ENCODE measurements around the gene GPR157. TPM values are rescaled to one million over a fixed set of nuclear protein-coding genes. Genes with fewer than 3 reads are reported as not detected.

Gene GPR157
- total RNA-seq, result 10 to 100 TPM in 1 of 4 donors, 1 to 10 TPM in 2, under 1 TPM in 1; 0.59 to 10.7 (median 2.2) TPM

- H3K36me3 ChIP-seq, result no peaks in the 10 kb centered on the region
These were observed at the start of gene GPR157 for GRCh38 chr1:9128520-9129265. TSS of gene GPR157 (minus strand) at chr1:9129102. CDS start at chr1:9129027, 75 bp downstream.

DNA sequence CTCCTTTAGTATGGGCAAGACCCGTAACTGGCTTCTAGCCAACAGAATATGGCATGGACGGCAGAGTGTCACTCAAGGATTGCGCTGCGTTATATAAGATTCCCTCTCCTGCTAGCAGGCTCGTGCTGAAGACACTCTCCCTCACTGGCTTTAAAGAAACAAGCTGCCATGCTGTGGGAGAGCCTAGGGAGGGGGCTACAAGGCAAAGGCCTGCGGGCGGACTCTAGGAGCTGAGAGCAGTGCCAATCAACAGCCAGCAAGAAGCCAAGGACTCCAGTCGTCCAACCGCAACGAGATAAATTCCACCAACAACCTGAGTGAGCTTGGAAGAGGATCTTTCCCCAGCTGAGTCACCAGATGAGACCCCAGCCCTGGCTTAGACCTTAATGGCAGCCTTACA is 45.9 kb upstream of the GPR157 start:
- Histone ChIP-seq H3K9me3 (no peaks in the 10 kb centered on the region), H3K27me3 (no peaks in the 10 kb centered on the region), H3K4me1 (no peaks in the 10 kb centered on the region), H3K4me3 (no peak overlapping the region), H3K36me3 (no peaks in the 10 kb centered on the region), H3K27ac (no peak overlapping the region)
- intact Hi-C loops (cut with DNase I; ENCODE audit: low total_unique reads), result no loop called here
- TF ChIP-seq, protein P1, sequence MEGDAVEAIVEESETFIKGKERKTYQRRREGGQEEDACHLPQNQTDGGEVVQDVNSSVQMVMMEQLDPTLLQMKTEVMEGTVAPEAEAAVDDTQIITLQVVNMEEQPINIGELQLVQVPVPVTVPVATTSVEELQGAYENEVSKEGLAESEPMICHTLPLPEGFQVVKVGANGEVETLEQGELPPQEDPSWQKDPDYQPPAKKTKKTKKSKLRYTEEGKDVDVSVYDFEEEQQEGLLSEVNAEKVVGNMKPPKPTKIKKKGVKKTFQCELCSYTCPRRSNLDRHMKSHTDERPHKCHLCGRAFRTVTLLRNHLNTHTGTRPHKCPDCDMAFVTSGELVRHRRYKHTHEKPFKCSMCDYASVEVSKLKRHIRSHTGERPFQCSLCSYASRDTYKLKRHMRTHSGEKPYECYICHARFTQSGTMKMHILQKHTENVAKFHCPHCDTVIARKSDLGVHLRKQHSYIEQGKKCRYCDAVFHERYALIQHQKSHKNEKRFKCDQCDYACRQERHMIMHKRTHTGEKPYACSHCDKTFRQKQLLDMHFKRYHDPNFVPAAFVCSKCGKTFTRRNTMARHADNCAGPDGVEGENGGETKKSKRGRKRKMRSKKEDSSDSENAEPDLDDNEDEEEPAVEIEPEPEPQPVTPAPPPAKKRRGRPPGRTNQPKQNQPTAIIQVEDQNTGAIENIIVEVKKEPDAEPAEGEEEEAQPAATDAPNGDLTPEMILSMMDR (IDR thresholded peaks at IDR 0.05), result no peak
- TF ChIP-seq POLR2A (IDR thresholded peaks at IDR 0.05), result no peak
- no peak for DNase-seq

More at GRCh38 chr1:9128520-9129265, at the start of gene GPR157:
- Histone ChIP-seq H3K9me3 (no peaks in the 10 kb centered on the region), H3K27ac (peak within 1 kb of the TSS; percentile 85 to 97), H3K4me3 (peak within 1 kb of the TSS; percentile 56 to 91), H3K4me1 (peaks cover 0 to 7% of the 10 kb centered on the region in 2 donors), H3K27me3 (no peaks in the 10 kb centered on the region)
- TF ChIP-seq, protein P1 (IDR thresholded peaks at IDR 0.05), result peak in 2 of 4 experiments; percentile 22 to 33
- peak; percentile 46 to 76 for TF ChIP-seq POLR2A (IDR thresholded peaks at IDR 0.05)
- intact Hi-C loops (cut with DNase I; ENCODE audit: low total_unique reads), result no loop called here
- DNase-seq, result peak; percentile 86 to 88

- TF ChIP-seq, protein P1 (IDR thresholded peaks at IDR 0.05), result no peak
- no peak for TF ChIP-seq POLR2A (IDR thresholded peaks at IDR 0.05)
- H3K4me3 ChIP-seq, result no peak overlapping the region
- no peaks in the 10 kb centered on the region for H3K27me3 ChIP-seq
- no peak for DNase-seq
- H3K36me3 ChIP-seq, result no peaks in the 10 kb centered on the region
- H3K4me1 ChIP-seq, result no peaks in the 10 kb centered on the region
- H3K27ac ChIP-seq, result no peak overlapping the region
- no peaks in the 10 kb centered on the region for H3K9me3 ChIP-seq
- intact Hi-C loops (cut with DNase I; ENCODE audit: low total_unique reads), result no loop called here
These were observed 45.3 kb upstream of the GPR157 start for GRCh38 chr1:9174243-9174642.

DNA sequence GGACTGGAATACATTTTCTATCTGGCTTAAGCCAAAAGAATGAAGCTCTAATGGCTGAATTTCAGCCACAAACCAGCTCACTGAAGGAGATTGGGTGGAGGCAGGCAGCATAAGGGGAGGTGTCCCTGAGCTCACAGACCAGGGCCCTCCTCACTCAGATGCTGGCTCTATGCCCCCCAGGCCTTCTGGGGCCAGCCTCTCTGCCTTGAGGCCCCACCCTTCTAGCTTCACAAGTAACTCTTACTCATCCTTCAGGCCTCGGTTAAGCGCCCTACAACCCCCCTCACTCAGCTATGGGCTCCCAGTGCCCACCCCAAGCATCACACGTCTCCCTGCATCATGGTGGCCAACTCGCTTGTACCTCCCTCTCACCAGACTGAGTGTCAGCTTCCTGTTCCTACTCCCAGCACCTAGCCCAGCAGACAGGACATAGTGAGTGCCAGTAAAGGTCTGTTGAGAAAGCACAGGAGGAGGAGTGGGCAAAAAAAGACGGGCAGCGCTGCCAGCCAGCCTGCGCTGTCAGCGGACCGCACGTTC is 40.8 kb upstream of the GPR157 start:
- no peak overlapping the region for H3K27ac ChIP-seq
- no peaks in the 10 kb centered on the region for H3K4me1 ChIP-seq
- intact Hi-C loops (cut with DNase I; ENCODE audit: low total_unique reads), result no loop called here
- DNase-seq, result no peak
- no peaks in the 10 kb centered on the region for H3K9me3 ChIP-seq
- H3K27me3 ChIP-seq, result no peaks in the 10 kb centered on the region
- no peak for TF ChIP-seq POLR2A (IDR thresholded peaks at IDR 0.05)
- TF ChIP-seq, protein P1 (IDR thresholded peaks at IDR 0.05), result no peak
- no peaks in the 10 kb centered on the region for H3K36me3 ChIP-seq
- no peak overlapping the region for H3K4me3 ChIP-seq

DNA sequence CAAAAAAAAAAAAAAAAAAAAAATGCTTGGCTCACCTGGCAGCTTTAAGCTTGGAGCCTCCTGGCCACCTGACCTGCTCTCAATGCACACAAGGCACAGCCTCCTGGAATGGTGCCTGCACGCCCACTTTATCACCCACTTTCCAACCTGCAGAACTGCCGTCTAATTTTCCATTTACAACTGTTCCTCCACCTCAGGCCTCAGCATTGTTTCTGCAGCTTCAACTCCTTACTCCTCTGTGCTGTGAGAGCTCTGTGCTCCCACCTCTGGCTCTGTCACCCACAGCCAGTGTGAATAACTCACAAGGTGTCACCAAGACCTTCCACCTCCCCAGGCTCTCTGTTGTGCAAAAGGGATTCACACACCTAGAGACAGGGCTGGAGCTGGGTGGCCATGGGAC is 38.7 kb upstream of the GPR157 start:
- intact Hi-C loops (cut with DNase I; ENCODE audit: low total_unique reads), result no loop called here
- H3K4me1 ChIP-seq, result peaks cover 3 to 4% of the 10 kb centered on the region in 2 donors
- no peak overlapping the region for H3K4me3 ChIP-seq
- TF ChIP-seq, protein P1 (IDR thresholded peaks at IDR 0.05), result no peak
- no peak for TF ChIP-seq POLR2A (IDR thresholded peaks at IDR 0.05)
- DNase-seq, result no peak
- H3K9me3 ChIP-seq, result no peaks in the 10 kb centered on the region
- H3K27me3 ChIP-seq, result no peaks in the 10 kb centered on the region
- no peak overlapping the region for H3K27ac ChIP-seq
- H3K36me3 ChIP-seq, result no peaks in the 10 kb centered on the region

Measured in uterus (tissue), 4 donors.